HG02623 (cell line): ENCODE measurements around the gene ADK.
"Not testable (repeated sequence)": the region's sequence is repeated elsewhere in the genome, so short reads cannot be mapped to it uniquely, and the experiment has no call there.

ENCODE experiments used
- ATAC-seq: cut with Tn5 transposase; IDR thresholded peaks from one replicate; pipeline ENCODE4 v1.9.1; 2021; ENCODE audit warnings: moderate library complexity; ENCODE audit not compliant: unreplicated experiment

The ADK gene

DNA sequence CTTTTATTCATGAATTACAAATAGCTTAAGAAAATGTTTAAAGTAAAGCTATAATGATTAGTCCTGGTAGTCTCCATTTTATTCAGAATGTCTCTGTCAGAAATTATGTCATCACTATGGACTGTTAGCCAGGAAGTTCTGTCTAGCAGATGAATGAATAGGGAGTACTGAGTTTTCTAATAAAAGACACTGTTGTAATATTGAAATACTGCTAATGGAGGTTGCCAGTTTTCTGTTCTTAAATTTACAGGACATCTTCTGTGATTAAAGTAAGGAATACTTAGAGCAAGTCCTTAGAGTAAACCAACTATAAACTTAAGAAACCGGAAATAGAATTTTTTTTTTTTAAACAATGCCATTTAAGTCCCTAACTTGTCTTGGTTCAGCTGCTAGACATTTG is 309.8 kb downstream of the ADK start:
- no peak for ATAC-seq

DNA sequence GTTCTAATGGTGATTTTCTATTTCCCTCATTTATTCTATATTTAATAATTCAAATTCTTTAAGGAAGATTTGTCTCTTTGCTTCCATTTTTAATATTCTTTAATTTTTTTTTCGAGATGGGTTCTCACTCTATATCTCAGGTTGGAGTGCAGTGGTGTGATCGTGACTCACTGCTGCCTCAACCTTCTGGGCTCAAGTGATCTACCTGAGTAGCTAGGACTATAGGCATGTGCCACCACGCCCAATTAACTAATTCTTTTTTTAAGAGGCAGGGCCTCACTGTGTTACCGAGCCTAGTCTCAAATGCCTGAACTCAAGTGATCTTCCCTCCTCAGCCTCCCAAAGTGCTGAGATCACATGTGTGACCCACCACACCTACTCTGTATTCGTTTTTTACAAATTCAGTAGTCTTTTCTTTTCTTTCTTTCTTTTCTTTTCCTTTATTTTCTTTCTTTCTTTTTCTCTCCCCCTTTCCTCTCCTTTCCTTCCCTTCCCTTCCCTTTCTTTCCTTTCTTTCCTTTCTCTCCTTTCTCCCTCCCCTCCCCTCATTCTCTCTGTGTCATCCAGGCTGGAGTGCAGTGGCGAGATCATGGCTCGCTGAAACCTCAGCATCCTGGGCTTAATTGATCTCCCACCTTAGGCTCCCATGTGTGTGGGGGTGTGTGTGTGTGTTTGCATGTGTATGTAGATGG is 323.1 kb downstream of the ADK start:
- no peak for ATAC-seq

GRCh38 chr10:74476162-74476706 is 325.2 kb downstream of the ADK start:
- ATAC-seq: not testable (repeated sequence)

DNA sequence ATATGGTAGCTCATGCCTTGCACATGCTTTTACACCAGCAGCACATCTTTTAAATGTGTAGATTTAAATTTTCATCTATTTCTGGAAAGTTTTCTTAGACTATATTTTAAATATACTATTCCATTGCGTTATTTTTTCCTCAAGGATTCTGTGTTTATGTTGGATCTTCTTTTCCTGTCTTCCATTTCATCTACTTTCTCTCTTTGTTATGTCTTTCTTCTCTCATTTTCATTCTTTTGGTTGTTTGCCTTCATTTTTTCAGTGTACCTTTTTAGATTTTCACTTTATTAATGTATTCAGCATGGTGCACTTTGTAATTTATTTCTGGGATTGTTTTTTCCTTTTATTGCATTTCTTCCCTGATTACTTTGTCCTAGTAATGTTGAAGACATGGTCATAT is 329.8 kb downstream of the ADK start:
- no peak for ATAC-seq

DNA sequence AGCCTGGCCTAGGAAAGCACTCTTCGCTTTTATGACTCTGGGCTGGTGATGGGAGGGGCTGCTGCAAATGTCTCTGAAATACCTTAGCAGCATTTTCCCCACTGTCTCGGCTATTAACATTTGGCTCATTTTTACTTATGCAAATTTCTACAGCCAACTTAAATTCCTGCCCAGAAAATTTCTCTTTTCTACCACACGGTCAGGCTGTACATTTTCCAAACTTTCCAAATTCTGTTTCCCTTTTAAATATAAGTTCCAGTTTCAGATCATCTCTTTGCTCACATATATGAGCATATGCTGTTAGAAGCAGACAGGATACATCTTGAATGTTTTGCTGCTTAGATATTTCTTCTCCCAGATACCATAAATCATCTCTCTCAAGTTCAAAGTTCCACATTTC is 332.3 kb downstream of the ADK start:
- ATAC-seq: no peak

GRCh38 chr10:74485283-74485682 is 334.3 kb downstream of the ADK start:
- no peak for ATAC-seq

DNA sequence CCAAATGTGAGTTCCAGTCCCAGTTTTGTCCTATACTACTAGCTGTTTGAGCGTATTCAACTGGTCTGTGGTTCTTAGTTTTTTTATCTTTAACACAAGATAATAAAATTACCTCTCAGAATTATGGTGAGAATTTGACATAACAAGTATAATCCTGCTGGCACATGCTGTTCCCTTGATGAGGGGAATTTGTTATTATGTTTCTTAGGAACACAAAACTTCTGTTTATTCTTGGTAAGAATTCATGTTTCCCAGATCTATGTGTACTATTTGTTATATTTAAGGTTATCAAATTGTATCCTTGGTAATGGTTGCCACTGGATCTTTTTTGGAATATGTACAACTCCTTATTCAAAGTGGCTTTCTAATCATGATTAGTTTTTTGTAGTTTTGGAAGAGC is 335.6 kb downstream of the ADK start:
- ATAC-seq: no peak

- no peak for ATAC-seq
Measured at GRCh38 chr10:74488907-74489306, 337.9 kb downstream of the ADK start.

DNA sequence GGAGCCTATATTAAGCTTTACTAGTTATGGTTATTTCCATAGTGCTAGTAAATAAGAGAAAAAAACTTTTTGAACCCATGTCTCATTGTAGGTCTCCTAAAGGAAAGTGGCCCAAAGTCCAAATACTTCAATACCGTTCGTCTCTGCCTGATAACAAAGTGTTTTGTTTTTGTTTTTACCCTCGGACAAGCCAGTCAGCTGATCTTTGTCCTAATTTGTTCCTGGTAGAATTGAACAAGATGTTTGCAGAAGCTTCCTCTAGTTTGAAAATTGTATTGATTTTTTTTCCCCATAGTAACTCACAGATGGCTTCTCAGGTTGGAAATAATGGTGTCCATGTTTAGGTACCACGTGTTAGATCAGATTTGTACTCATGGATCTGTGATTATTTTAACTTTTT is 339.5 kb downstream of the ADK start:
- ATAC-seq: no peak

DNA sequence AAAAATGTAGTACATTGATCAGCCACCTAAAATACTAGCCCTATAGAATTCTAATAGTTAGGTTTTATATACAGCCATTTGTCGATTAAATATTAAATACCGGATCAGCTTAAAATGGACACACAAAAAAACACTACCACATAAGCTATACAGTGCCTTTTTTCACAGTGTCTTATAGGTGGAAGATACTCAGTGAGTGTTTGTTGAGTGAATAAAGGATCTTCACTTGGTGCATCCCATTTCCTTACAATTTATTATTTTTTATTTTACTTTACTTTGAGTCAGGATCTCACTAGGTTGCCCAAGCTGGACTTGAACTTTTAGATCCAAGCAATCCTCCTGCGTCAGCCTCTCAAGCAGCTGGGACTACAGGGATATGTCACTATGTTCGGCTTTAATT is 340.0 kb downstream of the ADK start:
- ATAC-seq: no peak

DNA sequence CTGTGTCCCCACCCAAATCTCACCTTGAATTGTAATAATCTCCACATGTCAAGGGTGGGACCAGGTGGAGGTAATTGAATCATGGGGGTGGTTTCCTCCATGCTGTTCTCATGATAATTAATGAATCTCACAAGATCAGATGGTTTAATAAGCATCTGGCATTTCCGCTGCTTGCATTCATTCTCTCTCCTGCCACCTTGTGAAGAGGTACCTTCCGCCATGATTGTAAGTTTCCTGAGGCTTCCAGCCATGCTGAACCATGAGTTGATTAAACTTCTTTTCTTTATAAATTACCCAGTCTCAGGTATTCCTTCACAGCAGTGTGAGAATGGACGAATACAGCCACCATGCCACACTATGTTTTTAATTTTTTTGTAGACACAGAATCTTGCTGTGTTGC is 345.3 kb downstream of the ADK start:
- ATAC-seq: not testable (repeated sequence)

GRCh38 chr10:74498664-74499063 is 347.6 kb downstream of the ADK start:
- ATAC-seq: not testable (repeated sequence)

DNA sequence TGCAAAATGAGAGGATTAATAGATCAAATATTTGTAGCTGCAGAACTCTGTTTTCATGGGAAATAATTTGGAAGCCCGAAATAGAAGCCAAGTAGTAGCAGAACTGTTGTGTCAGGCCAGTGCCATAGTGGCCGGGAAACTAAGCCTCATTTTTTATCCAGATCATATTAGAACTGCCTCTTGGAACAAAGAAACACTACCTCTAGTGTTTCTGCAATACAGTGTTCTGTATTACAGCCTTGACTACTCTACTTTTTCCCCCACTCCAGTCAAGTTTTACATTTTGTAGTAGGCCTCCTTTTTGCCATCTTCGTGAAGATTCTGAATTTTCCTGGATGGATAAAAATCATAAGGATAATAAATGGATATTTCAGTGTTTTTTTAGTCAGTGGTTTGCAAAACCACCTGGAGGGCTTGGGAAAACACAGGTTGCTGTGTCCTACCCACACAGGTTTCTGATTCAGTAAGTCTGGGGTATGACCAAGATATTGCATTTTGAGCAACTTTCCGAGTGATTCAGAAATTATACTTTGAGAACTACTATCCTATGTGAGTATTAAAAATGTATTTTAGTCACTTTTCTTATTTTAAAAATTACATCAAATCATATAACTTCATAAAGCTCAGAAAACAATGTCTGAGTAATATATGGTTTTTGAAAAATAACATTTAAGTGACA is 349.1 kb downstream of the ADK start:
- ATAC-seq: no peak

GRCh38 chr10:74500816-74501215 is 349.8 kb downstream of the ADK start:
- ATAC-seq: no peak

DNA sequence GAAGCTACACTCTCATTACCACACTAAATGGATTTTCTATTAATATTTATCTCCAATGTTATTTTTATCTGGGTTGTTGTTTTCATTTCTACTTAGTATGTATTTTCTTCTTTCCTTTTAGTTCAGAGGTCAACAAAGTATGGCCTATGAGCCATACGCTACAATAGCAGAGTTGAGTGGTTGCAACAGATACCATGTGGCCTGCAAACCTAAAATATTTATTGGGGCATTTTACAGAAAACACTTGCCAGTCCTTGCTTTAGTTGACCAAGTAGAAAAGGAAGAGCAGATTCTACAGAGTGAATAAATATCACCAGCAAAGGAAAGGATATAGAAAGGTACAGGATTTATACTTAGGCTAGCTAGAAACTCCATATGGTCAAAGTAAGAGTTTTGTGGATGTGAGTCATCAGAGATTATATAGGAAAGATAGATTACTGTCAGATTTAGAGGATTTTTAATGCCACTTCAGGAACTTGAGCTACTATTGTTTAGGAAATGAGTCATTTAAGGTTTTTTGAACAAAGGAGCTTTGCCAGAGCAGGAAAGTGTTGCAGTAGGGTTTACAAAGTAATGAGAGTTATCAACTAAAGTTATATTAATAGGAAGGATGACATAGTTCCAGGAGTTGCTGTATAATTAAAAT is 352.1 kb downstream of the ADK start:
- ATAC-seq: no peak

GRCh38 chr10:74507951-74508350 is 356.9 kb downstream of the ADK start:
- ATAC-seq: no peak

DNA sequence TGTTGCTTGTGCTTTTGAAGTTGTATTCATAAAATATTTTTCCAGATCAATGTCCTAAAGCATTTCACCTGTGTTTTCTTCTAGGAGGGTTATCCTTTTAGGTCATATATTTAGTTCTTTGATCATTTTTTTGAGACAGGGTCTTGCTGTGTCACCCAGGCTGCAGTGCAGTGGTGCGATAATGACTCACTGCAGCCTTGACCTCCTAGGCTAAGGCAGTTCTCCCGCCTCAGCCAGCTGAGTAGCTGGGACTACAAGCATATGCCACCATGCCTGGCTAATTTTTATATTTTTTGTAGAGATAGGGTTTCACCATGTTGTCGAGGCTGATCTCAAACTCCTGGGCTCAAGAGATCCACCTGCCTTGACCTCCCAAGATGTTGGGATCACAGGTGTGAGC is 359.6 kb downstream of the ADK start:
- no peak for ATAC-seq

GRCh38 chr10:74511051-74511450 is 360.0 kb downstream of the ADK start:
- ATAC-seq: no peak

GRCh38 chr10:74514322-74514721 is 363.3 kb downstream of the ADK start:
- ATAC-seq: no peak

- no peak for ATAC-seq
Measured at GRCh38 chr10:74518061-74518460, 367.0 kb downstream of the ADK start.

DNA sequence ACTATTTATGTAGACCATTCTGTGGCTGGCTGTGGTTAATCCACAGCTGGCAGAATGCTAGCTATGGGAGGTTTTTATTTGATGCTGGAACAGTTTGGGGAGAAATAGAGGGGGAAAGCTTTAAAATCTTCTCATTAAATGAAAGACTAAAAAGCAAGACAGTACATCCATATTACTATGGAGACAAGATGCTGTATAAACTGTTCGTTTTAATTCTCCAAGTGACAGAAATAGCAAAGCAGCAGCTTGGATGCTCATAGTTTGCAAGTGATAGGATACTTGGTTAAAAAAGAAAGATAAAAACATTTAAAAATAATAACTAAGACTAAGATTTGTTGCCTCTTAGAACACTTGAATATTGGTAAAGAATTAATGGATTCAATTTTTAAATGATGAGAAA is 370.5 kb downstream of the ADK start:
- no peak for ATAC-seq

GRCh38 chr10:74523199-74523598 is 372.2 kb downstream of the ADK start:
- ATAC-seq: no peak
